Stimulated activated CD8-positive, alpha-beta memory T cell treated with anti-CD3 and anti-CD28 coated beads, Interleukin-12 subunit alpha, Interleukin-12 subunit beta, amount 100 ng/mL, for 24 hours (primary cell): ENCODE data around the gene CC2D1A.
"Not testable (repeated sequence)": the region's sequence is repeated elsewhere in the genome, so short reads cannot be mapped to it uniquely, and the experiment has no call there.

Source experiments
- DNase-seq: peaks from one replicate; pipeline ENCODE4 v3.0.0-alpha.2; 2020; ENCODE audit errors: extremely low read depth

CC2D1A gene

GRCh38 chr19:13961826-13962698 is 56.1 kb downstream of the CC2D1A start:
- DNase-seq, result no peak

- no peak for DNase-seq
Observed at GRCh38 chr19:13962699-13963602, 57.0 kb downstream of the CC2D1A start.

GRCh38 chr19:13963603-13964105 is 57.7 kb downstream of the CC2D1A start:
- DNase-seq, result no peak

GRCh38 chr19:13964776-13965175 is 58.8 kb downstream of the CC2D1A start:
- DNase-seq, result no peak

GRCh38 chr19:13965377-13965896 is 59.4 kb downstream of the CC2D1A start:
- DNase-seq, result no peak

- no peak for DNase-seq
Observed at GRCh38 chr19:13965926-13966683, 60.1 kb downstream of the CC2D1A start.

GRCh38 chr19:13966684-13967128 is 60.7 kb downstream of the CC2D1A start:
- no peak for DNase-seq

- DNase-seq, result not testable (repeated sequence)
Observed at GRCh38 chr19:13967206-13967605, 61.2 kb downstream of the CC2D1A start.

GRCh38 chr19:13968383-13968935 is 62.5 kb downstream of the CC2D1A start:
- DNase-seq, result no peak

- no peak for DNase-seq
Observed at GRCh38 chr19:13968999-13969398, 63.0 kb downstream of the CC2D1A start.

- no peak for DNase-seq
Observed at GRCh38 chr19:13969897-13970296, 63.9 kb downstream of the CC2D1A start.

GRCh38 chr19:13971868-13972267 is 65.9 kb downstream of the CC2D1A start:
- DNase-seq, result not testable (repeated sequence)

GRCh38 chr19:13972368-13973155 is 66.6 kb downstream of the CC2D1A start:
- DNase-seq, result no peak

GRCh38 chr19:13973479-13973878 is 67.5 kb downstream of the CC2D1A start:
- not testable (repeated sequence) for DNase-seq

GRCh38 chr19:13974073-13974472 is 68.1 kb downstream of the CC2D1A start:
- DNase-seq, result no peak

- no peak for DNase-seq
Observed at GRCh38 chr19:13975870-13976269, 69.9 kb downstream of the CC2D1A start.

GRCh38 chr19:13976446-13976845 is 70.4 kb downstream of the CC2D1A start:
- DNase-seq, result no peak

- no peak for DNase-seq
Observed at GRCh38 chr19:13977803-13978202, 71.8 kb downstream of the CC2D1A start.

- no peak for DNase-seq
Observed at GRCh38 chr19:13978351-13979243, 72.6 kb downstream of the CC2D1A start.
